Measurements from ENCODE around the gene SPINK8. TPM values are rescaled to one million over a fixed set of nuclear protein-coding genes. Genes with fewer than 3 reads are reported as not detected.

Gene SPINK8
- total and polyA plus RNA-seq, 8 donors = not detected

- ATAC-seq (no peak), FAIRE-seq (no peak), DNase-seq (no peak)
- no peak overlapping the region for H3K27ac ChIP-seq
- 92 to 94% methylated on average over 4 of the region's 4 CpGs for WGBS, 2 donors
- no peaks in the 10 kb centered on the region for H3K27me3 ChIP-seq
- H3K9me3 ChIP-seq = no peaks in the 10 kb centered on the region
- TF ChIP-seq CTCF (IDR thresholded peaks at IDR 0.05) = no peak
- no peaks in the 10 kb centered on the region for H3K4me1 ChIP-seq
- intact Hi-C loops (cut with DNase I) = no loop called here
- H3K36me3 ChIP-seq = no peaks in the 10 kb centered on the region
- H3K4me3 ChIP-seq = no peak overlapping the region
Observed at GRCh38 chr3:48280881-48281280, 52.6 kb downstream of the SPINK8 start.

- intact Hi-C loops (cut with DNase I) = loop anchor here in 1 of 3 donors (10.0 kb wide), 2 partner anchors 116 to 156 kb away; partner anchors contain the start of gene PLXNB1
- 63 to 75% methylated on average over 4 of the region's 4 CpGs for WGBS, 2 donors
- Histone ChIP-seq H3K4me3 (no peak overlapping the region), H3K36me3 (no peaks in the 10 kb centered on the region), H3K9me3 (no peaks in the 10 kb centered on the region), H3K27ac (no peak overlapping the region), H3K4me1 (no peaks in the 10 kb centered on the region), H3K27me3 (no peaks in the 10 kb centered on the region)
- DNase-seq (no peak), FAIRE-seq (no peak), ATAC-seq (no peak)
- TF ChIP-seq CTCF (IDR thresholded peaks at IDR 0.05) = no peak
Observed at GRCh38 chr3:48278884-48279559, 54.4 kb downstream of the SPINK8 start.

- Histone ChIP-seq H3K9me3 (no peaks in the 10 kb centered on the region), H3K27me3 (no peaks in the 10 kb centered on the region), H3K27ac (no peak overlapping the region), H3K4me1 (peaks cover 5 to 9% (median 9%) of the 10 kb centered on the region in 3 donors), H3K4me3 (no peak overlapping the region), H3K36me3 (no peaks in the 10 kb centered on the region)
- DNase-seq (no peak), ATAC-seq (no peak), FAIRE-seq (no peak)
- TF ChIP-seq CTCF (IDR thresholded peaks at IDR 0.05) = no peak
- WGBS, 2 donors = 87 to 89% methylated on average over 7 of the region's 7 CpGs
- intact Hi-C loops (cut with DNase I) = loop anchor here in 1 of 3 donors (10.0 kb wide), 2 partner anchors 118 to 158 kb away; partner anchors contain the start of gene PLXNB1
Observed at GRCh38 chr3:48276911-48277641, 56.4 kb downstream of the SPINK8 start.

GRCh38 chr3:48275287-48276027, 58.0 kb downstream of the SPINK8 start:
- DNase-seq = no peak
- ATAC-seq = no peak
- Histone ChIP-seq H3K9me3 (no peaks in the 10 kb centered on the region), H3K4me3 (no peak overlapping the region), H3K27me3 (no peaks in the 10 kb centered on the region), H3K4me1 (peaks cover 5 to 10% (median 9%) of the 10 kb centered on the region in 3 donors), H3K36me3 (no peaks in the 10 kb centered on the region), H3K27ac (no peak overlapping the region)
- no peak for TF ChIP-seq CTCF (IDR thresholded peaks at IDR 0.05)
- no peak for FAIRE-seq
- WGBS, 2 donors = 41% methylated on average over 8 of the region's 8 CpGs
- intact Hi-C loops (cut with DNase I) = loop anchor here in 1 of 3 donors (10.0 kb wide), 2 partner anchors 119 to 159 kb away; partner anchors contain the start of gene PLXNB1
